WERI-Rb-1 (cell line): ENCODE measurements around the gene CAMKMT.

Experiments
- DNase-seq: peaks from one replicate; pipeline ENCODE4 v3.0.0-alpha.2; 2020
- H3K27ac ChIP-seq: fragments of 250-450 bp; sonication (Bioruptor Pico); 2 replicates; pipeline ENCODE4 v1.5.1; 2020; ENCODE audit warnings: mild to moderate bottlenecking, moderate library complexity
- H3K27me3 ChIP-seq: fragments of 250-450 bp; sonication (Bioruptor Pico); 2 replicates; pipeline ENCODE4 v1.5.1; 2021; ENCODE audit warnings: mild to moderate bottlenecking, low read depth, moderate library complexity; ENCODE audit not compliant: insufficient read depth, severe bottlenecking
- H3K36me3 ChIP-seq: fragments of 250-450 bp; sonication (Bioruptor Pico); 2 replicates; pipeline ENCODE4 v1.5.1; 2020; ENCODE audit warnings: mild to moderate bottlenecking, moderate library complexity
- H3K4me3 ChIP-seq: 2 replicates; pipeline ENCODE4 v1.5.1; 2011; ENCODE audit warnings: low read depth, mild to moderate bottlenecking, control low read depth, low read length
- H3K9me3 ChIP-seq: fragments of 250-450 bp; sonication (Bioruptor Pico); 2 replicates; pipeline ENCODE4 v1.5.1; 2021; ENCODE audit warnings: mild to moderate bottlenecking, moderate library complexity; ENCODE audit not compliant: severe bottlenecking
- TF ChIP-seq, protein P1 (sequence below): IDR thresholded peaks from 2 replicates; pipeline ENCODE4 v1.5.1; 2011; ENCODE audit warnings: low read depth, mild to moderate bottlenecking, control low read depth, inconsistent platforms, low read length

The CAMKMT gene

DNA sequence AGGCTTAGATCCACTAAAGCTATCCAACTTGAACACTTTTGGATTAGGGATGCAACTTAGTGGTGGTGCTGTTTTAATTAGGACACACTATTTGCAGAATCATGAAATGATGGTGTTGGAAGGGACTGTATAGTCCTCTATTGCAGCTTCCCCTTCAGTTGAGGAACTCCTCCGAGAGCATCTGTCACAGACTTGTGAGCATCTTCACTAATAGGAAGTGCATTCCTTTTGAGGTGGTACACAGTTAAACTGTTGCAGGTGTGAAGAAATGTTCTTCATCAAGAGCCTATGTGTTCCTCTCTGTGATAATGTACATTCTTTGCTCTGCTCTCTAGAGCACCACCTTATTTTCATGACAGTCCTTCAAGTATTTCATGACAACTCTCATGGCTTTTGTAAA, 197.4 kb downstream of the CAMKMT start:
- Histone ChIP-seq H3K4me3 (no peak overlapping the region), H3K27ac (no peak overlapping the region), H3K36me3 (no peaks in the 10 kb centered on the region), H3K9me3 (no peaks in the 10 kb centered on the region), H3K27me3 (no peaks in the 10 kb centered on the region)
- TF ChIP-seq, protein P1, sequence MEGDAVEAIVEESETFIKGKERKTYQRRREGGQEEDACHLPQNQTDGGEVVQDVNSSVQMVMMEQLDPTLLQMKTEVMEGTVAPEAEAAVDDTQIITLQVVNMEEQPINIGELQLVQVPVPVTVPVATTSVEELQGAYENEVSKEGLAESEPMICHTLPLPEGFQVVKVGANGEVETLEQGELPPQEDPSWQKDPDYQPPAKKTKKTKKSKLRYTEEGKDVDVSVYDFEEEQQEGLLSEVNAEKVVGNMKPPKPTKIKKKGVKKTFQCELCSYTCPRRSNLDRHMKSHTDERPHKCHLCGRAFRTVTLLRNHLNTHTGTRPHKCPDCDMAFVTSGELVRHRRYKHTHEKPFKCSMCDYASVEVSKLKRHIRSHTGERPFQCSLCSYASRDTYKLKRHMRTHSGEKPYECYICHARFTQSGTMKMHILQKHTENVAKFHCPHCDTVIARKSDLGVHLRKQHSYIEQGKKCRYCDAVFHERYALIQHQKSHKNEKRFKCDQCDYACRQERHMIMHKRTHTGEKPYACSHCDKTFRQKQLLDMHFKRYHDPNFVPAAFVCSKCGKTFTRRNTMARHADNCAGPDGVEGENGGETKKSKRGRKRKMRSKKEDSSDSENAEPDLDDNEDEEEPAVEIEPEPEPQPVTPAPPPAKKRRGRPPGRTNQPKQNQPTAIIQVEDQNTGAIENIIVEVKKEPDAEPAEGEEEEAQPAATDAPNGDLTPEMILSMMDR, result no peak
- DNase-seq, result no peak

DNA sequence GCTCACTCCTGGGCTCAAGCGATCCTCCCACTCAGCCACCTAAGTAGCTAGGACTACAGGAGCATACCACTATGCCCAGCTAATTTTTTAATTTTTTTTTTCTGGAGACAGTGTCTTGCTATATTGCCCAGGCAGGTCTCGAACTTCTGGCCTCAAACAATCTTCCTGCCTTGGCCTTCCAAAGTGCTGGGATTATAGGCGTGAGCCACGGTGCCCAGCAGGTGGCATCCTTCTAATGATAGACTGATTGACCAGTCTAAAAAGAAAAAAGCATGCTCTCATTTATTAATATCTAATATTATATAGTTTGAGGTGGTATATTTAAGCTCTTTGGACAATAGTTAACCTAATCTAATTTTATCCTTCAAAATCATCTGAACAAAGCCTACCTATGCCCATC, 198.6 kb downstream of the CAMKMT start:
- DNase-seq, result peak; percentile 69
- no peaks in the 10 kb centered on the region for H3K36me3 ChIP-seq
- no peaks in the 10 kb centered on the region for H3K9me3 ChIP-seq
- no peaks in the 10 kb centered on the region for H3K27me3 ChIP-seq
- TF ChIP-seq, protein P1, result peak; percentile 38; the same call in 1 of the 2 replicates
- H3K4me3 ChIP-seq, result no peak overlapping the region
- no peak overlapping the region for H3K27ac ChIP-seq

DNA sequence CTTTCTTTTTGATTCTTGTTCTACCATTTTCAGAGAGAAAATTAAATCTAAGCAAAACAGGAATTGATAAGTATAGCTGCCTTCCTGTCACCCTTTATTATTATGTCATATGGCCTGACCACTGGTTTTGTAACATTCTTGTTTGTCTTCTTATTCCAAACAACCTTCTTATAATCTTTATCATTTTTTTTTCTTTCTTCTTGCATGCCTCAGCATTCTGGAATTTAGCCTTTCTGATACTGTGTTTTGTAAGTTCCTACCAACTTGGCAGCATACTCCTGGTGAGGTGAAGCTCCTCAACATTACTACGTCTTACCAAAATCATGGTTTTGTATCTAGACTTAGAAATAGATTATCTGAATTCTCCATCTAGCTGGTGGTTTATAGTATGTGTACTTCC, 199.2 kb downstream of the CAMKMT start:
- no peak overlapping the region for H3K4me3 ChIP-seq
- H3K27me3 ChIP-seq, result no peaks in the 10 kb centered on the region
- H3K9me3 ChIP-seq, result no peaks in the 10 kb centered on the region
- DNase-seq, result no peak
- TF ChIP-seq, protein P1, result no peak
- no peak overlapping the region for H3K27ac ChIP-seq
- no peaks in the 10 kb centered on the region for H3K36me3 ChIP-seq

DNA sequence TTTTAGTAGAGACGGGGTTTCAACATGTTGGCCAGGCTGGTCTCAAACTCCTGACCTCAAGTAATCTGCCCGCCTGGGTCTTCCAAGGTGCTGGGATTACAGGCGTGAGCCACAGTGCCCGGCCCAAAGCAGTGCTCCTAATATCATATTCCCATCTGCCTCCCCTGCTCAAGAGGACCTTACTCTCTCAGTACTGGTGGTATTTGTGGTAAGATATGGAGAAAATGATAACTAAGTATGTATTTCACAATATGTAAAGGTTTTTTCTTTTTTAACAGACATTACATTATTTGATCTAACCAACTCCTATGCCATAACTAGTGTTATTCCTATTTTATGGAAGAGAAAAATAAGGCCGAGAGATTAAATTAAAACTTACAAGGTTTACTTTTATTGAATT, 201.0 kb downstream of the CAMKMT start:
- Histone ChIP-seq H3K27ac (no peak overlapping the region), H3K27me3 (no peaks in the 10 kb centered on the region), H3K9me3 (no peaks in the 10 kb centered on the region), H3K36me3 (no peaks in the 10 kb centered on the region), H3K4me3 (no peak overlapping the region)
- TF ChIP-seq, protein P1, result no peak
- DNase-seq, result peak; percentile 42

DNA sequence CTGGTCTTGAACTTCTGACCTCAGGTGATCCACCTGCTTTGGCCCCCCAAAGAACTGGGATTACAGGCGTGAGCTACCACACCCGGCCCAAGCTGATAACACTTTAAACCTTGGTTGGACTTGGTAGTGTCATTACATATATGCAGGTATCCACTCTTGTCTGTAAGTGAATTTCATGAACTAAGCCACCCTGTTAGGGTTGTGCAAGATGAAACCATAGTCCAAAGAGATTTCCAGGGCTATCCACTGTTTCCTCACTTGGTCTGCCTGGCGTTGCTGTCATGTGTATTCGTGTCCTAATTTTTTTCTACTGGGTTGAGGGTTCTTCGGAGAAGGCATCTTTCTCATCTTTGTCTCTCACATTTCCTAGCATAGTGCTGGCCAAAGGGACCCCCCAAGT, 203.0 kb downstream of the CAMKMT start:
- H3K27ac ChIP-seq, result no peak overlapping the region
- DNase-seq, result no peak
- TF ChIP-seq, protein P1, result no peak
- no peaks in the 10 kb centered on the region for H3K9me3 ChIP-seq
- H3K4me3 ChIP-seq, result no peak overlapping the region
- H3K36me3 ChIP-seq, result no peaks in the 10 kb centered on the region
- H3K27me3 ChIP-seq, result no peaks in the 10 kb centered on the region

DNA sequence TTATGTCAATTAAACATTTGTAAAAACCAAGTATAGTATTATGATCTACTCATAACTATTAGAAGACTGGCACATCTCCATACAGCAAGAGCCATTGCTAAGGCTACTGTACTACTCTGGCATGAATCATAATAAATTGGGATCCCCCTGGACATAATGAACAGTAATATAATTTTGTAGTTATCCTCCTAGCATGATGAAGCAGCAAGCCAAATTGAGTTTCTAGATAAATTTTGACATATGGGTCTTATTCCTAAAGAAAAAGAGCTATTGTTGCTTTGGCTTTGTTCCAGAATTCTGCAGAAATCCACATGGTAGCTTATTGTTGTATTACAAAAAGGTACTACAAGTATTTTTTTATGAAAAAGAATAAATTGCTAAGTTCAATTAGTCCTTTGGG, 204.3 kb downstream of the CAMKMT start:
- Histone ChIP-seq H3K27ac (no peak overlapping the region), H3K4me3 (no peak overlapping the region), H3K27me3 (no peaks in the 10 kb centered on the region), H3K9me3 (no peaks in the 10 kb centered on the region), H3K36me3 (no peaks in the 10 kb centered on the region)
- no peak for DNase-seq
- TF ChIP-seq, protein P1, result no peak
